ENCODE measurements around the gene CD7. TPM values are rescaled to one million over a fixed set of nuclear protein-coding genes. Genes with fewer than 3 reads are reported as not detected.

The CD7 gene
- total RNA-seq, 1 donor from 2014 or later, result 1.4 TPM

DNA sequence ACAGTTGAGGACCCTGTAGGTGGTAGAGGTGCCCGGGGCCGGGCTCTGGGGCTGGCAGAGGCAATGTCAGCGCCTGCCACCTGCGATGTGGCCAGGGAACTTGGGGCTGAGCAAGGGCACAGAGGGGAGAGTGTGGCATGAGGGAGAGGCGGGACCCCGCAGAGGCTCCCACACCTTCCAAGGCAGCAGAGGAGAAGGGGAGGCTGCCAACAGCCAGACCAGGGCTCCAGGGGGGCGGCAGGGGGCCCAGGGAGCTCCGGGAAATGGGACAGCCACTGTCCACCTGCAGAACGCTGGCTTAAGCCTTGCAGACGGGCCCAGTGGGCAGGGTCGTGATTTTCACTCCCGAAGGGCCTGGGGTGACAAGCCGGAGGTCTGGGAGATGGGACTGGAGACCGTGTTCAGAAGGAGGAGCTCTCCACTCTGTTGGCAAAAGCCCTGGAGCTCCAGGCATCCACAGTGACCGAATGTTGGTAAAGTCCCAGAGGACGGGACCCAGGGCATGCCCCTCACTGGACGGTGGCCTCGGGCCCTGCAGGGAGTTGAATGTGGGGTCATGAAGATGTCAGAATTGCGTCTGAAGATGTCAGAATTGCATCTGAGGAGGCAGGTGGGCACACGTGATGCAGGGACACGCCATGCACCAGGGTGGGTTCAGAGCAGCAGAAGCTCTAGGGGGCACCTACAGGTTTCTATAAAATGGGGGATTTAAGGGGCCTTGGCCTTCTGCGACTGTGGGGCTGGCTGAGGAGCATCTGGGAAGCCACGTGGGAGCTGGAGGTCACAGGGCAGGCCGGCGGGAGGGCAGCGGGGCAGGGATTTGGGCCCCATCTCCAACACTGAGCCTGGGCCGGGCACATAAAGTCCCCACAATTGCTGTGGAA, 18.6 kb downstream of the CD7 start:
- Mint-ChIP-seq H3K4me3 (no peak overlapping the region), H3K9me3 (no peaks in the 10 kb centered on the region), H3K27me3 (no peaks in the 10 kb centered on the region), H3K4me1 (ENCODE audit: unreplicated experiment) (peaks cover 14% of the 10 kb centered on the region), H3K36me3 (no peaks in the 10 kb centered on the region), H3K27ac (no peak overlapping the region)
- TF ChIP-seq, protein P1, sequence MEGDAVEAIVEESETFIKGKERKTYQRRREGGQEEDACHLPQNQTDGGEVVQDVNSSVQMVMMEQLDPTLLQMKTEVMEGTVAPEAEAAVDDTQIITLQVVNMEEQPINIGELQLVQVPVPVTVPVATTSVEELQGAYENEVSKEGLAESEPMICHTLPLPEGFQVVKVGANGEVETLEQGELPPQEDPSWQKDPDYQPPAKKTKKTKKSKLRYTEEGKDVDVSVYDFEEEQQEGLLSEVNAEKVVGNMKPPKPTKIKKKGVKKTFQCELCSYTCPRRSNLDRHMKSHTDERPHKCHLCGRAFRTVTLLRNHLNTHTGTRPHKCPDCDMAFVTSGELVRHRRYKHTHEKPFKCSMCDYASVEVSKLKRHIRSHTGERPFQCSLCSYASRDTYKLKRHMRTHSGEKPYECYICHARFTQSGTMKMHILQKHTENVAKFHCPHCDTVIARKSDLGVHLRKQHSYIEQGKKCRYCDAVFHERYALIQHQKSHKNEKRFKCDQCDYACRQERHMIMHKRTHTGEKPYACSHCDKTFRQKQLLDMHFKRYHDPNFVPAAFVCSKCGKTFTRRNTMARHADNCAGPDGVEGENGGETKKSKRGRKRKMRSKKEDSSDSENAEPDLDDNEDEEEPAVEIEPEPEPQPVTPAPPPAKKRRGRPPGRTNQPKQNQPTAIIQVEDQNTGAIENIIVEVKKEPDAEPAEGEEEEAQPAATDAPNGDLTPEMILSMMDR (conservative IDR thresholded peaks at IDR 0.05), result no peak
- no peak for DNase-seq (ENCODE audit: extremely low spot score, unreplicated experiment)

- TF ChIP-seq, protein P1 (conservative IDR thresholded peaks at IDR 0.05), result no peak
- peaks cover 19% of the 10 kb centered on the region for H3K4me1 Mint-ChIP-seq (ENCODE audit: unreplicated experiment)
- no peaks in the 10 kb centered on the region for H3K27me3 Mint-ChIP-seq
- peak overlapping the region; percentile 75 for H3K27ac Mint-ChIP-seq
- no peaks in the 10 kb centered on the region for H3K36me3 Mint-ChIP-seq
- DNase-seq (ENCODE audit: extremely low spot score, unreplicated experiment), result no peak
- H3K9me3 Mint-ChIP-seq, result no peaks in the 10 kb centered on the region
- H3K4me3 Mint-ChIP-seq, result peak overlapping the region; percentile 52
Measured at GRCh38 chr17:82297714-82298537, 19.5 kb downstream of the CD7 start.

GRCh38 chr17:82297280-82297713, 20.1 kb downstream of the CD7 start:
- H3K4me1 Mint-ChIP-seq (ENCODE audit: unreplicated experiment), result peaks cover 19% of the 10 kb centered on the region
- peak overlapping the region; percentile 75 for H3K27ac Mint-ChIP-seq
- no peaks in the 10 kb centered on the region for H3K27me3 Mint-ChIP-seq
- H3K4me3 Mint-ChIP-seq, result no peak overlapping the region
- H3K36me3 Mint-ChIP-seq, result no peaks in the 10 kb centered on the region
- no peaks in the 10 kb centered on the region for H3K9me3 Mint-ChIP-seq
- no peak for DNase-seq (ENCODE audit: extremely low spot score, unreplicated experiment)
- TF ChIP-seq, protein P1 (conservative IDR thresholded peaks at IDR 0.05), result no peak

- TF ChIP-seq, protein P1 (conservative IDR thresholded peaks at IDR 0.05), result no peak
- Mint-ChIP-seq H3K27ac (peak overlapping the region; percentile 75), H3K36me3 (no peaks in the 10 kb centered on the region), H3K4me3 (no peak overlapping the region), H3K27me3 (no peaks in the 10 kb centered on the region), H3K9me3 (no peaks in the 10 kb centered on the region), H3K4me1 (ENCODE audit: unreplicated experiment) (peaks cover 19% of the 10 kb centered on the region)
- DNase-seq (ENCODE audit: extremely low spot score, unreplicated experiment), result no peak
Measured at GRCh38 chr17:82296511-82297279, 20.7 kb downstream of the CD7 start.

- no peak for DNase-seq (ENCODE audit: extremely low spot score, unreplicated experiment)
- H3K4me3 Mint-ChIP-seq, result peak overlapping the region; percentile 29
- H3K4me1 Mint-ChIP-seq (ENCODE audit: unreplicated experiment), result peaks cover 20% of the 10 kb centered on the region
- TF ChIP-seq, protein P1 (conservative IDR thresholded peaks at IDR 0.05), result no peak
- peak overlapping the region; percentile 42 for H3K27ac Mint-ChIP-seq
- no peaks in the 10 kb centered on the region for H3K27me3 Mint-ChIP-seq
- H3K9me3 Mint-ChIP-seq, result no peaks in the 10 kb centered on the region
- no peaks in the 10 kb centered on the region for H3K36me3 Mint-ChIP-seq
Measured at GRCh38 chr17:82295472-82295814, 22.0 kb downstream of the CD7 start.

Measured in type B pancreatic cell (in vitro differentiated cells).